Measurements from ENCODE around the gene FAM174C. TPM values are rescaled to one million over a fixed set of nuclear protein-coding genes. Genes with fewer than 3 reads are reported as not detected.

Gene FAM174C
- total RNA-seq, 1 donor from 2014 or later, result 64.8 TPM

DNA sequence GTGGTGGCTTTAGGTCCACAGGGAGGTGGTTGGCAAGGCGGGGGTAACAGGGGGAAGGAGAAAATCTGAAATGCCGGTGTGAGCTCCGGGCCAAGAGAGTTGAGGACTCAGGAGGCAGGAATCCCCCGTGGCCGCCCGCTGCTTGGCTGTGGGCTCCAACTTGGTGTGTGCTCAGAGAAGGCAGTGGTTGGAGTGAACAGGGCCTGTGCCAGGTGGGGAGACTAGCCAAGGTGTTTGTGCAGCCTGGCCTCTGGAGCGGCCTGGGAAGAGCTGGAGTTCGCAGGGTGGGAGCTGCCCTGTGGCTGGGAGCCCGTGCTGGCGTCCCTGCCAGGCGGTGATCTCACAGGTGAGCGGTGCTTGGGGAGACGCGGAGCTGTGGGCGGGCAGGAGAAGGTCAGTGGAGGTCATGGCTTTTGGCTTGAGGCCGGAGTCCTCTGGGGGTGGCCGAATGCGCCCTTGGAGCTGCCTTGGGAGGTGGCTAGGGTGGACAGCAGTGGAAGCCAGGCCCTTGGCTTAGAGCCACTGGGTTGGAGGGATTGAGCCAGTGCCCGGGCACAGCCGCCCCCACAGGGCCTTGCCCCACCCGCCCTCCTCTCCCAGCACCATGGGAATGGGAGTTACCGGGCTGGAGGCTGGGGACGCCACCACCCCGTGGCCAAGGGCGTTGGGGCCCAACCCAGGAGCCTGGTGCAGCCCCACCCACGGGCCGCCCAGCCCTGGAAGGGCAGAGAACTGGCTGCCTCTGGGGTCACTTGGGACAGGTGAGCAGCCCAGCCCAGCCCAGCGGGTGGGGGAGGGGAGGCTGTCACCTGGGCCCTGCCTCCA, 13.3 kb upstream of the FAM174C start:
- H3K9me3 ChIP-seq, result no peaks in the 10 kb centered on the region
- intact Hi-C loops (cut with DNase I), result loop anchor here (1.0 kb wide), 1 partner anchor 10 kb away; no protein-coding TSS in a partner anchor
- no peaks in the 10 kb centered on the region for H3K27me3 ChIP-seq
- H3K4me3 ChIP-seq, result peak overlapping the region; percentile 72 to 79
- DNase-seq (ENCODE audit: extremely low spot score in 2 of 2), result no peak
- peaks cover 86% of the 10 kb centered on the region for H3K4me1 ChIP-seq
- peaks cover 0 to 14% of the 10 kb centered on the region in 2 donors for H3K36me3 ChIP-seq
- TF ChIP-seq, protein P1, sequence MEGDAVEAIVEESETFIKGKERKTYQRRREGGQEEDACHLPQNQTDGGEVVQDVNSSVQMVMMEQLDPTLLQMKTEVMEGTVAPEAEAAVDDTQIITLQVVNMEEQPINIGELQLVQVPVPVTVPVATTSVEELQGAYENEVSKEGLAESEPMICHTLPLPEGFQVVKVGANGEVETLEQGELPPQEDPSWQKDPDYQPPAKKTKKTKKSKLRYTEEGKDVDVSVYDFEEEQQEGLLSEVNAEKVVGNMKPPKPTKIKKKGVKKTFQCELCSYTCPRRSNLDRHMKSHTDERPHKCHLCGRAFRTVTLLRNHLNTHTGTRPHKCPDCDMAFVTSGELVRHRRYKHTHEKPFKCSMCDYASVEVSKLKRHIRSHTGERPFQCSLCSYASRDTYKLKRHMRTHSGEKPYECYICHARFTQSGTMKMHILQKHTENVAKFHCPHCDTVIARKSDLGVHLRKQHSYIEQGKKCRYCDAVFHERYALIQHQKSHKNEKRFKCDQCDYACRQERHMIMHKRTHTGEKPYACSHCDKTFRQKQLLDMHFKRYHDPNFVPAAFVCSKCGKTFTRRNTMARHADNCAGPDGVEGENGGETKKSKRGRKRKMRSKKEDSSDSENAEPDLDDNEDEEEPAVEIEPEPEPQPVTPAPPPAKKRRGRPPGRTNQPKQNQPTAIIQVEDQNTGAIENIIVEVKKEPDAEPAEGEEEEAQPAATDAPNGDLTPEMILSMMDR (IDR thresholded peaks at IDR 0.05), result no peak
- TF ChIP-seq POLR2A (IDR thresholded peaks at IDR 0.05) (no peak), POLR2AphosphoS5 (IDR thresholded peaks at IDR 0.05; ENCODE audit: insufficient read depth in 1 of 2, low read depth in 1 of 2) (no peak)
- H3K27ac ChIP-seq, result peak overlapping the region; percentile 97

DNA sequence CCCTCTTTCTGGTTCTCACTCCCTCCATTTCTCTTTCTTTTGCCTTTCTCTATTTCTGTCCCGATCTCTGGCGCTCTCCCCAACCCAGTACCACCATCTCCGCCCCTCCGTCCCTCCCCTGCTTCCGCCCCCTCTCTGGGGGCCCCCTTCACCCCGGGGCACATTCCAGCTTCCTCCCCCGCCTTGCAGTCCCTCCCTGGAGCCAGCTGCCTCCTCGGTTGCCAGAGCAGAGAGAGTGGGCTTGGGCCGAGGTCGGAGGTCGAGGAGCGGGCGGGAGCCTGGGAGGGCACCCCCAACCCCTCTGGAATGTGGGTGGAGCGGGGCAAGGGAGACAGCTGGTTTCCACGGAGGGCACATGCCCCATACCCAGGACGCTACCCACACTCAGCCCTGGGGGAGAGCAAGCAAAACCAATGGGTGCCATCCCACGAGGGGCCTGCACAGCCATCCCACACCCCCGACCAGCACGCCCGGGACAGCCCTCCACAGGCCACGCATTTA, 12.7 kb upstream of the FAM174C start:
- Histone ChIP-seq H3K4me1 (peaks cover 86% of the 10 kb centered on the region), H3K4me3 (no peak overlapping the region), H3K27me3 (no peaks in the 10 kb centered on the region), H3K36me3 (peaks cover 0 to 7% of the 10 kb centered on the region in 2 donors), H3K9me3 (no peaks in the 10 kb centered on the region), H3K27ac (peak overlapping the region; percentile 97)
- intact Hi-C loops (cut with DNase I), result no loop called here
- no peak for DNase-seq (ENCODE audit: extremely low spot score in 2 of 2)
- TF ChIP-seq, protein P1 (IDR thresholded peaks at IDR 0.05), result no peak
- TF ChIP-seq POLR2A (IDR thresholded peaks at IDR 0.05) (no peak), POLR2AphosphoS5 (IDR thresholded peaks at IDR 0.05; ENCODE audit: insufficient read depth in 1 of 2, low read depth in 1 of 2) (no peak)

DNA sequence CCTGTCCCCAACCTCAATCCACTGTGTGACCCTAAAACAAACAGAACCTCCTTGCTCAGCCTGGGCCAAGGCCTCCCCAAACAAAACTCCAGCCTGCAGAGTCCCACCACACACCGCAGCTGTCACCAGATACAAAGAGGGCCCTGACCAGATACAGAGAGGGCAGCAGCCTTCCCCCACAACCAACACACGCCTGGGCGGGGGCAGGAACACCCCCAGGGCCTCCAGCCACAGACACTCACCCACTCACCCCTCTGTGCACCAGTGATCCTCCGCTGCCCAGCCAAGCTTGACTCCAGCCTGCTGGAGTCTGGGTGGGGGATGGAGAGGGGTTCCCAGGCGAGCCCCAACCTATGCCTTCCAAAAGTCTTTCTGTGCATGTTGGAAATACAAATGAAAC, 12.1 kb upstream of the FAM174C start:
- no peak for DNase-seq (ENCODE audit: extremely low spot score in 2 of 2)
- H3K27me3 ChIP-seq, result no peaks in the 10 kb centered on the region
- H3K4me3 ChIP-seq, result no peak overlapping the region
- peak overlapping the region; percentile 97 for H3K27ac ChIP-seq
- peaks cover 86% of the 10 kb centered on the region for H3K4me1 ChIP-seq
- intact Hi-C loops (cut with DNase I), result no loop called here
- peaks cover 0 to 2% of the 10 kb centered on the region in 2 donors for H3K36me3 ChIP-seq
- H3K9me3 ChIP-seq, result no peaks in the 10 kb centered on the region
- TF ChIP-seq POLR2AphosphoS5 (IDR thresholded peaks at IDR 0.05; ENCODE audit: insufficient read depth in 1 of 2, low read depth in 1 of 2) (no peak), POLR2A (IDR thresholded peaks at IDR 0.05) (no peak)
- TF ChIP-seq, protein P1 (IDR thresholded peaks at IDR 0.05), result no peak

DNA sequence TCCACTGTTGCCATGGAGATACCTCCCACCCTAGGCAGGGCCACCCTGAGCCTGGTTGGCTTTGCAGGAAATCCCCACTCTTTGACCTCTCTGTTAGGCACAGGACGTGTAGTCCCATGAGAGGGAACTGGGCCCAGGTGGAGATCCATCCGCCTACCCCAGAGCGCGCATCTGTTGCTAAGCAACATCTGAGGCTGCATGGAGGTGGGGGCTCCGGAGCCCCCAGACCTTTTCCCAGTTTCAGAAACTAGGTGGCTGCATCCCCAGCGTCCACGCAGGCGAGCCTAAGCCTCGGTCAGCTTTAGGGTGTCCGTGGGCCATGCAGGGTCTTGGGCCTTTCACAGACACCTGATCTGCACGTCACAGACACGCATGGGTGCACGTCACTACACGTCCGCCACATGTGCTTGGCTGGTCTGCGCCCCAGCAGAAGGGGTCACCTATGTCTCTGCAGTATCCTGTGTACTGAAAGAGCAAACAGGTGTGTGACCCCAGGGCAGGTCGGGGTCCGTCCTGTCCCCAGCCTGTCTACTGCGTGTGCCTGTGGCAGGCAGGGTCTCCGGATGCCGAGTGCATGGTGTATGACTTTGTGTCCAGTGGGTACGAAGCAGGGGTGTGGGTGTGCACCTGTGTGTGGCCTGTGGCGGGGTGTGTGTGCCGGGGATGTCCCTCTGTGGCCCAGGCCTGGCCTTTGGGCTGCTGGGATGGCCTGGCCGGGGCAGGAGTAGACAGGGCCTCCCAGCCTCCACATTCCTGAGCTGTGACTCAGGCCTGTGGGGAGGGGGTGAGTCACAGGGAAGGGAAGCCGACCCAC, 10.3 kb upstream of the FAM174C start:
- peak in 1 of 2 donors; percentile 95 for DNase-seq (ENCODE audit: extremely low spot score in 2 of 2)

More for the DNA sequence above, 10.3 kb upstream of the FAM174C start:
- H3K27ac ChIP-seq, result peak overlapping the region; percentile 99
- intact Hi-C loops (cut with DNase I), result no loop called here
- H3K9me3 ChIP-seq, result no peaks in the 10 kb centered on the region
- peaks cover 77% of the 10 kb centered on the region for H3K4me1 ChIP-seq
- H3K4me3 ChIP-seq, result no peak overlapping the region
- TF ChIP-seq, protein P1 (IDR thresholded peaks at IDR 0.05), result no peak
- TF ChIP-seq POLR2AphosphoS5 (IDR thresholded peaks at IDR 0.05; ENCODE audit: insufficient read depth in 1 of 2, low read depth in 1 of 2), result peak in 1 of 2 donors; percentile 19
- no peaks in the 10 kb centered on the region for H3K27me3 ChIP-seq
- no peaks in the 10 kb centered on the region for H3K36me3 ChIP-seq

Data from vagina (tissue), 2 donors.